ENCODE results near the gene BANF1. TPM values are rescaled to one million over a fixed set of nuclear protein-coding genes. Genes with fewer than 3 reads are reported as not detected.

BANF1 gene
- total and polyA plus RNA-seq, 10 of the 15 experiments (the other 5 are each of a cell fraction or from before 2014, with no cell fraction given), result 99.0 to 574 (median 297) TPM

GRCh38 chr11:66051766-66052663 lies 49.7 kb downstream of the BANF1 start, which contains the start of gene SF3B2 (continued):
- peak; percentile 25; the same call in 1 of the 2 replicates for TF ChIP-seq NR2F1 (conservative IDR thresholded peaks at IDR 0.05)
- TF ChIP-seq PKNOX1 (IDR thresholded peaks at IDR 0.05), result peak; percentile 58; the same call in 1 of the 2 replicates
- TF ChIP-seq ZNF622 (IDR thresholded peaks at IDR 0.05), result no peak
- TF ChIP-seq CBX5 (IDR thresholded peaks at IDR 0.05; ENCODE audit: low read depth), result no peak
- no peak for TF ChIP-seq SKIL (IDR thresholded peaks at IDR 0.05; ENCODE audit: low read depth, poor library complexity, severe bottlenecking)
- peak; percentile 85 for TF ChIP-seq E2F8 (IDR thresholded peaks at IDR 0.05; ENCODE audit: low read depth, partially characterized antibody)
- peak; percentile 89 for TF ChIP-seq POLR2AphosphoS5 (IDR thresholded peaks at IDR 0.05; ENCODE audit: low read length)
- no peak for TF ChIP-seq YBX1 (IDR thresholded peaks at IDR 0.05)
- no peak for TF ChIP-seq MYC (IDR thresholded peaks at IDR 0.05; ENCODE audit: insufficient read depth, insufficient read length, insufficient replicate concordance, low read length, severe bottlenecking)
- TF ChIP-seq SUPT20H (IDR thresholded peaks at IDR 0.05; ENCODE audit: borderline replicate concordance, control insufficient read depth, low read depth, low read length), result no peak
- TF ChIP-seq MEF2A (IDR thresholded peaks at IDR 0.05; ENCODE audit: insufficient read depth, low read depth, low read length), result no peak
- peak; percentile 98 for TF ChIP-seq YY1 (IDR thresholded peaks at IDR 0.05; ENCODE audit: low read depth, low read length)
- TF ChIP-seq SIX5 (IDR thresholded peaks at IDR 0.05; ENCODE audit: low read depth, low read length, severe bottlenecking), result peak; percentile 86
- peak; percentile 81; the same call in 1 of the 2 replicates for TF ChIP-seq SMAD5 (IDR thresholded peaks at IDR 0.05; ENCODE audit: low read depth)
